Activated CD4-positive, alpha-beta memory T cell treated with anti-CD3 and anti-CD28 coated beads for 36 hours (primary cell): ENCODE data around the gene MMP2. TPM values are rescaled to one million over a fixed set of nuclear protein-coding genes. Genes with fewer than 3 reads are reported as not detected.

Experiments used
- CTCF ChIA-PET: fragments of 350-600 bp; sonication (Branson Sonifier 250); formaldehyde crosslinking; loops from one replicate; lab custom pipeline; 2021; ENCODE audit warnings: antibody characterized with exemption, inconsistent platforms; lab: Charles Lee
- POLR2A ChIA-PET: fragments of 350-600 bp; sonication (Branson Sonifier 250); formaldehyde crosslinking; loops from one replicate; lab custom pipeline; 2021; ENCODE audit warnings: antibody characterized with exemption; lab: Charles Lee
- DNase-seq: peaks from one replicate; pipeline ENCODE4 v3.0.0-alpha.2; 2020
- H3K27ac Mint-ChIP-seq: one replicate; pipeline ENCODE4 v1.8.0; 2021; ENCODE audit warnings: mixed read lengths
- H3K27me3 Mint-ChIP-seq: one replicate; pipeline ENCODE4 v1.8.0; 2021; ENCODE audit warnings: mixed read lengths
- H3K36me3 Mint-ChIP-seq: one replicate; pipeline ENCODE4 v1.8.0; 2021; ENCODE audit warnings: mixed read lengths
- H3K4me1 Mint-ChIP-seq: one replicate; pipeline ENCODE4 v1.8.0; 2021; ENCODE audit warnings: low read depth, mixed read lengths
- H3K4me3 Mint-ChIP-seq: one replicate; pipeline ENCODE4 v1.8.0; 2021; ENCODE audit warnings: mild to moderate bottlenecking, mixed read lengths
- H3K9me3 Mint-ChIP-seq: one replicate; pipeline ENCODE4 v1.8.0; 2021; ENCODE audit warnings: mixed read lengths
- intact Hi-C: fragments of 100-400 bp; cut with micrococcal nuclease; formaldehyde crosslinking; loops from one replicate; pipeline ENCODE4 v1.15.1; 2023
- total RNA-seq, 2 experiments: library from RNA; stranded (reverse); gene quantifications; one replicate each; pipeline ENCODE4 v1.2.3, GENCODE V29; 2021

The MMP2 gene
- total RNA-seq, 2 experiments from 2014 or later: not detected

- ChIA-PET CTCF (no interaction called here), POLR2A (no interaction called here)
- peaks cover 5% of the 10 kb centered on the region for H3K4me1 Mint-ChIP-seq
- no peak within 1 kb of the TSS for H3K27ac Mint-ChIP-seq
- peaks cover 44% of the 10 kb centered on the region for H3K27me3 Mint-ChIP-seq
- peaks cover 6% of the 10 kb centered on the region for H3K36me3 Mint-ChIP-seq
- H3K4me3 Mint-ChIP-seq: peak within 1 kb of the TSS; percentile 0
- DNase-seq: peak; percentile 52
- intact Hi-C loops: no loop called here
- H3K9me3 Mint-ChIP-seq: peaks cover 12% of the 10 kb centered on the region
Observed at GRCh38 chr16:55508941-55509931, 30.2 kb downstream of the MMP2 start, which contains the start of gene LPCAT2. Gene LPCAT2, plus strand, starts transcription at chr16:55509072. Its CDS starts 110 bp downstream, at chr16:55509182.

GRCh38 chr16:55510185-55510805 is 31.3 kb downstream of the MMP2 start:
- Mint-ChIP-seq H3K27ac (no peak overlapping the region), H3K4me3 (no peak overlapping the region), H3K36me3 (peaks cover 6% of the 10 kb centered on the region), H3K27me3 (peaks cover 49% of the 10 kb centered on the region), H3K9me3 (peaks cover 12% of the 10 kb centered on the region), H3K4me1 (peaks cover 5% of the 10 kb centered on the region)
- ChIA-PET CTCF (no interaction called here), POLR2A (no interaction called here)
- intact Hi-C loops: no loop called here
- no peak for DNase-seq

DNA sequence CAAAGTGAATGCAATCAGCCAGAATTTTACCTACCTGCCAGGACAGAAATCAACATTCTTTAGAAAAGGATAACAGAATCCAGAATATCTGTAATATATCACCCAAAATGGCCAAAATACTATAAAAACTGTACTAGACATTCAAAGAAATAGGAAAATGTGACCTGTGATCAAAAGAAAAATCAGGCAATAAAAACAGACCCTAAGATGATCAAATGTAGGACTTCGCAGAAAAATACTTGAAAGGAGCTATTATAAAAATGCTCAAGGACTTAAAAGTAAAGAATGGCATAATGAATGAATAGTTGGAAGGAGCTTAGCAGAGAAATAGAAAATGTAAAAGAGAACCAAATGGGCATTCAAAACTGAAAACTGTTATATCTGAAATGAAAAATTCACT is 33.9 kb downstream of the MMP2 start:
- Mint-ChIP-seq H3K27ac (no peak overlapping the region), H3K27me3 (peaks cover 38% of the 10 kb centered on the region), H3K4me1 (peaks cover 5% of the 10 kb centered on the region), H3K36me3 (peaks cover 6% of the 10 kb centered on the region), H3K9me3 (peaks cover 12% of the 10 kb centered on the region), H3K4me3 (no peak overlapping the region)
- intact Hi-C loops: no loop called here
- DNase-seq: no peak
- ChIA-PET POLR2A (no interaction called here), CTCF (no interaction called here)

DNA sequence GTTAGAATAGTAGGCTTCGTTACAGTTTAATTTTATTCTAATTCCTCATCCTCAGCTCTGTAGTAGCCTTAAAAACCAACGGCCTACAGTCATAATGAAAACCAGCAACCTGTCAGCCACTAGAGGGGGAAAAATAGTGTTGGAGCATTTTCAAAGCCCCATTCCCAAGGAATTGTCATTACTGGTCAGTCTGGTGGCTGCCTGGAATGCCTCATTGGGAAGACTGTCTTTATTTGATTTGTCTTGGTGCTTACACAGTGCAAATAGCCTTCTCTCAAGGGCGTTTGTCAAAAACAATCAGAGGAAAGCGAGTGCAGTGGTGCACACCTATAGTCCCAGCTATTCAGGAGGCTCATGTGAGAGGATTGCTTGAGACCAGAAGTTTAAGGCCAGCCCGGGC is 34.6 kb downstream of the MMP2 start:
- CTCF ChIA-PET: interaction anchor here (1.0 kb wide), 1 partner anchor 48 kb away, joined by 3 read pairs; no protein-coding TSS in a partner anchor
- no peak overlapping the region for H3K4me3 Mint-ChIP-seq
- peaks cover 6% of the 10 kb centered on the region for H3K36me3 Mint-ChIP-seq
- H3K27ac Mint-ChIP-seq: no peak overlapping the region
- peaks cover 33% of the 10 kb centered on the region for H3K27me3 Mint-ChIP-seq
- no peak for DNase-seq
- peaks cover 5% of the 10 kb centered on the region for H3K4me1 Mint-ChIP-seq
- intact Hi-C loops: no loop called here
- peaks cover 12% of the 10 kb centered on the region for H3K9me3 Mint-ChIP-seq
- POLR2A ChIA-PET: no interaction called here

GRCh38 chr16:55515111-55515510 is 36.1 kb downstream of the MMP2 start:
- intact Hi-C loops: no loop called here
- peaks cover 12% of the 10 kb centered on the region for H3K9me3 Mint-ChIP-seq
- H3K27ac Mint-ChIP-seq: no peak overlapping the region
- H3K36me3 Mint-ChIP-seq: peaks cover 6% of the 10 kb centered on the region
- H3K27me3 Mint-ChIP-seq: peaks cover 21% of the 10 kb centered on the region
- H3K4me3 Mint-ChIP-seq: no peak overlapping the region
- no peaks in the 10 kb centered on the region for H3K4me1 Mint-ChIP-seq
- POLR2A ChIA-PET: no interaction called here
- DNase-seq: no peak
- CTCF ChIA-PET: interaction anchor here (0.7 to 1.7 kb wide), 2 partner anchors 50 to 610 kb away, joined by 3 to 10 read pairs; no protein-coding TSS in a partner anchor

DNA sequence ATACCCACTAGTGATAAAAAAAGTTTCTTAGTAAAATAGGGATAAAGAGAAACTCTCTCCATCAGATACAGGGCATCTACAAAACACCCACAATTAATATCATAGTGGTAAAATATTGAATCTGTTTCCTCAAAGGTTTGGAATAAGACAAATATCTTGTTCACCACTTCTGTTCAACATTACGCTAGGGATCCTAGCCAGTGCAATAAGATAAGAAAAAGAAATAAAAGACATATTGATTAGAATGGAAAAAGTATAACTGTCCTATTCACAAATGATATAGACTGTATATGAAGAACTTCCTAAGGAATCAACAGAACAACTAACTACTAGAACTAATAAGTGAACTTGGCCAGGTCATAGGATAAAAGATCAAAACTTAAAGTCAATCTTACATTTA is 42.8 kb downstream of the MMP2 start:
- CTCF ChIA-PET: no interaction called here
- no peak overlapping the region for H3K27ac Mint-ChIP-seq
- POLR2A ChIA-PET: no interaction called here
- no peaks in the 10 kb centered on the region for H3K36me3 Mint-ChIP-seq
- no peak for DNase-seq
- no peaks in the 10 kb centered on the region for H3K4me1 Mint-ChIP-seq
- H3K9me3 Mint-ChIP-seq: peaks cover 6% of the 10 kb centered on the region
- H3K4me3 Mint-ChIP-seq: no peak overlapping the region
- intact Hi-C loops: no loop called here
- H3K27me3 Mint-ChIP-seq: no peaks in the 10 kb centered on the region

DNA sequence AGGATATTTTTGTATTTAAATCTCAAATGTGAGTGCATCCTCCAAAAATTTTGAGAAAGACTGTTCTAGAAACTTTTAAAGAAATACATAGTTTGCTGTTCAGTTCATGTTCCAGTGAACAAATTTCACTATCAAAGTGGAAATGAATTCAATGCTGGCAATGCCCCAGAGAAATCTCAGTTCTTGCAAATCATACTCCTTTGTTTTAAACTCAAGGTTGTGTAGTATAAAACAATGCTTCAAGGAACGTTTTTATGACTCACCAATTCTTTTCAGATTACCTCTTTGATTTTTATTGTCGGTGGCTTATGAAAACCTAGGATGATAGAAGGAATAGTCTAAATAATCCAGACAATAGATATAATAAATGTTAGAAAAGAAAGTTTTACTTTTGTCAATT is 47.4 kb downstream of the MMP2 start:
- no peak overlapping the region for H3K4me3 Mint-ChIP-seq
- no peak for DNase-seq
- CTCF ChIA-PET: interaction anchor here (2.2 kb wide), 1 partner anchor 61 kb away, joined by 12 read pairs; no protein-coding TSS in a partner anchor
- H3K4me1 Mint-ChIP-seq: no peaks in the 10 kb centered on the region
- POLR2A ChIA-PET: no interaction called here
- intact Hi-C loops: no loop called here
- peaks cover 2% of the 10 kb centered on the region for H3K27me3 Mint-ChIP-seq
- H3K27ac Mint-ChIP-seq: no peak overlapping the region
- H3K9me3 Mint-ChIP-seq: peaks cover 6% of the 10 kb centered on the region
- no peaks in the 10 kb centered on the region for H3K36me3 Mint-ChIP-seq

DNA sequence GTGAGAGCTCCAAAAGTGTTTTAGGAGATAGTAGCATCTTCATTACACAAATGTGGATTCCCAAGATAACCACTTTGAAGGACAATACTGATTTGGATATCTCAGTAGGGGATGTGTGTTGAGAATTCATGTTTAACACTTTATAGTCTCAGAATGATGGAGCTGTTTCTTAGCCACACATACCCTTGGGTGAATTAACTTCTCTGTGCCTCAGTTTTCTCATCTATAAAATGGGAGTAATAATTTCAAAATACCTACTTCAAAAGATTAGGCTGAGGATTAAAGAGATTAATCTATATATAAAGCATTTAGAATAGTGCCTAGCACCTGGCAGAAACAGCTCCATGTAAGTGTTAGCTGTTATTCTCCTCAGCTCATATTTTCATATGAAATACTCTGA is 48.9 kb downstream of the MMP2 start:
- Mint-ChIP-seq H3K27ac (no peak overlapping the region), H3K4me3 (no peak overlapping the region), H3K4me1 (no peaks in the 10 kb centered on the region), H3K27me3 (peaks cover 4% of the 10 kb centered on the region), H3K9me3 (no peaks in the 10 kb centered on the region), H3K36me3 (no peaks in the 10 kb centered on the region)
- POLR2A ChIA-PET: no interaction called here
- no peak for DNase-seq
- CTCF ChIA-PET: interaction anchor here (2.2 kb wide), 1 partner anchor 63 kb away, joined by 12 read pairs; no protein-coding TSS in a partner anchor
- intact Hi-C loops: no loop called here

- peaks cover 4% of the 10 kb centered on the region for H3K27me3 Mint-ChIP-seq
- H3K27ac Mint-ChIP-seq: no peak overlapping the region
- H3K4me3 Mint-ChIP-seq: no peak overlapping the region
- CTCF ChIA-PET: no interaction called here
- no peak for DNase-seq
- no peaks in the 10 kb centered on the region for H3K36me3 Mint-ChIP-seq
- intact Hi-C loops: no loop called here
- POLR2A ChIA-PET: no interaction called here
- no peaks in the 10 kb centered on the region for H3K4me1 Mint-ChIP-seq
- H3K9me3 Mint-ChIP-seq: no peaks in the 10 kb centered on the region
Observed at GRCh38 chr16:55529018-55529417, 50.0 kb downstream of the MMP2 start.

DNA sequence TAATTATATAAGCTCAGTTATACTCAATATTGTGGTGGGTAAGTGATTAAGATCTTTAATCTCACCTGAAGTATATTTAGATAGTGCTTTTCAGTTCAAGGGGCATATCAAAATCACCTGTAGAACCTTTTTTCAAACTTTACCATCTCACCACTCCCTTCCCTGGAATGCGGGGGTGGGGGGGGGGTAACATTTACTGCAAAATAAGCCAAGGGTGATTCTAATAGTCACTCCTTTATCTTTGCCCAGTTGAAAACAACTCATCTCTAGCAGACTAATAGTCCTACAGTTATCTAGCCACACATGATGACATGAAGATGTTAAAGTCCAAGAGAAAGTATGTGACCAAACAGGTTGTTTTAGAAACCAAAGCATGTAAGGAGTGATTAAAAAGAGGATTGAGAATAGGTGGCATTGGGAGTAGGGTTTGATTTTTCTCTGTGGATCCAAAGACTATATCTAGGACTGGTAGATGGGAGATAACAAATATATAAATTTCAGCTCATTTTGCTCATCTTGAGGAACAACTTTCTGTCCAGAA is 51.4 kb downstream of the MMP2 start:
- H3K36me3 Mint-ChIP-seq: no peaks in the 10 kb centered on the region
- no peak overlapping the region for H3K4me3 Mint-ChIP-seq
- DNase-seq: no peak
- no peaks in the 10 kb centered on the region for H3K9me3 Mint-ChIP-seq
- H3K4me1 Mint-ChIP-seq: no peaks in the 10 kb centered on the region
- ChIA-PET CTCF (no interaction called here), POLR2A (no interaction called here)
- peaks cover 7% of the 10 kb centered on the region for H3K27me3 Mint-ChIP-seq
- intact Hi-C loops: no loop called here
- no peak overlapping the region for H3K27ac Mint-ChIP-seq

GRCh38 chr16:55532227-55532626 is 53.2 kb downstream of the MMP2 start:
- Mint-ChIP-seq H3K27me3 (peaks cover 7% of the 10 kb centered on the region), H3K4me3 (no peak overlapping the region), H3K27ac (no peak overlapping the region), H3K4me1 (no peaks in the 10 kb centered on the region), H3K9me3 (no peaks in the 10 kb centered on the region), H3K36me3 (no peaks in the 10 kb centered on the region)
- intact Hi-C loops: no loop called here
- POLR2A ChIA-PET: no interaction called here
- CTCF ChIA-PET: no interaction called here
- no peak for DNase-seq

DNA sequence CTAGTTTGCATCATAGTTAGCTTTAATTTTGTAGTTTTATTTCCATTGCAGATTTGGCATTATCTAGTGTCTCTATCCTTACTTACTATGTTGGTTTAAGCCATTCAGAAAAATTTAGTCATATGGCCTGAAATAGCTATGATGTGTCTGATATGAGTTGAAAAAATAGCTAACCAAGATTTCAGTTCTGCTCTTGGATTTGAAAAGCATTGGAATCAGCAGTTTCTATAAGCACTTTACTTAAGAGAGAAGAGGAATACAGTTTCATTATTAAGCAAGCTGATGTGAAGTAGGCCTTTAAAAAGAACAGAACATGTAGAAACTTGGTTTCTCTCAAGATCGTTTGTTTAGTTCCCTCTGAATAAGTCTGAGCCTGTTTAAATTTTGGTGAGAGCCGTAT is 55.8 kb downstream of the MMP2 start:
- H3K4me1 Mint-ChIP-seq: no peaks in the 10 kb centered on the region
- intact Hi-C loops: no loop called here
- no peak overlapping the region for H3K27ac Mint-ChIP-seq
- H3K36me3 Mint-ChIP-seq: no peaks in the 10 kb centered on the region
- peaks cover 5% of the 10 kb centered on the region for H3K27me3 Mint-ChIP-seq
- H3K4me3 Mint-ChIP-seq: no peak overlapping the region
- DNase-seq: no peak
- H3K9me3 Mint-ChIP-seq: no peaks in the 10 kb centered on the region
- POLR2A ChIA-PET: no interaction called here
- CTCF ChIA-PET: interaction anchor here (0.7 to 1.0 kb wide), 2 partner anchors 67 to 70 kb away, joined by 3 read pairs; no protein-coding TSS in a partner anchor
